Hepatic stellate cell (primary cell): Measurements from ENCODE around the gene ORAI2.
"Not testable (repeated sequence)": the region's sequence is repeated elsewhere in the genome, so short reads cannot be mapped to it uniquely, and the experiment has no call there.

Experiments used
- DNase-seq: peaks from one replicate; pipeline ENCODE4 v3.0.0; 2011; ENCODE audit warnings: low spot score

The ORAI2 gene

GRCh38 chr7:102469972-102470825 lies 36.8 kb downstream of the ORAI2 start:
- no peak for DNase-seq

DNA sequence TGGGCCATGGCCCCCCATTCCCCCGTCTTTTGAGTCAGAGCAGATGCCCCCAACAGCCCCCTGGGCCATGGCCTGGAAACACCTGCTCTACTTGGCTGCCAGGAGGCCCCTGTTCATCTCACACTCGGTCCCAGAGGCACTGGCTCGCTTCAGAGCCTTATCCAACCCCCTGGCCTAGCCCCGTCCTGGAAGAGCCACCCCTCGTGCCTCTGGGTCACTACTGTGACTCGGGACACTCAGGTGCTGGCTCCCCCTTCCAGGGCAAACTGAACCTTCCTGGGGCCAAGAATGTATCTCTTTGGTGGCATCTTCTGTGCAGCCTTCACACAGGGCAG lies 38.4 kb downstream of the ORAI2 start:
- DNase-seq, result no peak

DNA sequence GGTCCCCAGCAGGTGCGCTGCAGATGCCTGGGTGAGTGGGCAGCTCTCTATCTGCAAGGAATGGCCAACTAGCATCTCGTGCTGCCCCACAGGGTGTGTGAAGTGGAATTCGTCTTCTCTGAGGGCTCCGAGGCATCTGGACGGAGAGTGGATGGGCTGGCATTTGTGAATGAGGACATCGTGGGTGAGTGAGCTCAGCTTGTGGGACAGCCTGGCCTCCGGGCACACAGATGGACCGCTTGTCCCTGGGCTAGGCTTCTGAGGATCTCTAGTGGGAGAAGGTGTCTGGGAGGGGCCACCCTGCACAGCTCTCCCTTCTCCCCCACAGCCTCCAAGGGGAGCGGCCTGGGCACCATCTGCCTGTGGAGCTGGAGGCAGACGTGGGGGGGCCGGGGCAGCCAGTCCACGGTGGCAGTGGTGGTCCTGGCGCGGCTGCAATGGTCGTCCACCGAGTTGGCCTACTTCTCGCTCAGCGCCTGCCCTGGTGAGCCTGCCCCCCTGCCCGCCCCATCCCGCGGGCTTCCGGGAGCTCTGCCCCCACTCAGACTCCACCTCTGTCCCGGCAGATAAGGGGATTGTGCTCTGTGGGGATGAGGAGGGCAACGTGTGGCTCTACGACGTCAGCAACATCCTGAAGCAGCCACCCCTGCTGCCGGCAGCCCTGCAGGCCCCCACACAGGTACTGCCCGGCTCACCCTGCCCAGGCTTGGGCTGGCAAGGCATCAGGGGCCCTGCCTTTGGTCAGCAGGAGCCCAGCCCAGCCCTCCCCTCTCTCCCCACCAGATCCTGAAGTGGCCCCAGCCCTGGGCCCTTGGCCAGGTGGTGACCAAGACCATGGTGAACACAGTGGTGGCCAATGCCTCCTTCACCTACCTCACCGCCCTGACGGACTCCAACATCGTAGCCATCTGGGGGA lies 39.0 kb downstream of the ORAI2 start:
- no peak for DNase-seq

GRCh38 chr7:102473271-102473991 lies 40.1 kb downstream of the ORAI2 start:
- DNase-seq, result no peak

GRCh38 chr7:102474116-102474515 lies 40.7 kb downstream of the ORAI2 start:
- DNase-seq, result not testable (repeated sequence)

- not testable (repeated sequence) for DNase-seq
Observed at GRCh38 chr7:102474736-102475435, 41.5 kb downstream of the ORAI2 start.

- DNase-seq, result not testable (repeated sequence)
Observed at GRCh38 chr7:102478314-102479208, 45.2 kb downstream of the ORAI2 start, which contains the start of gene POLR2J. Gene POLR2J (minus strand): TSS chr7:102478922. CDS start chr7:102478860, 62 bp downstream.

GRCh38 chr7:102479209-102479584 lies 45.8 kb downstream of the ORAI2 start:
- not testable (repeated sequence) for DNase-seq

DNA sequence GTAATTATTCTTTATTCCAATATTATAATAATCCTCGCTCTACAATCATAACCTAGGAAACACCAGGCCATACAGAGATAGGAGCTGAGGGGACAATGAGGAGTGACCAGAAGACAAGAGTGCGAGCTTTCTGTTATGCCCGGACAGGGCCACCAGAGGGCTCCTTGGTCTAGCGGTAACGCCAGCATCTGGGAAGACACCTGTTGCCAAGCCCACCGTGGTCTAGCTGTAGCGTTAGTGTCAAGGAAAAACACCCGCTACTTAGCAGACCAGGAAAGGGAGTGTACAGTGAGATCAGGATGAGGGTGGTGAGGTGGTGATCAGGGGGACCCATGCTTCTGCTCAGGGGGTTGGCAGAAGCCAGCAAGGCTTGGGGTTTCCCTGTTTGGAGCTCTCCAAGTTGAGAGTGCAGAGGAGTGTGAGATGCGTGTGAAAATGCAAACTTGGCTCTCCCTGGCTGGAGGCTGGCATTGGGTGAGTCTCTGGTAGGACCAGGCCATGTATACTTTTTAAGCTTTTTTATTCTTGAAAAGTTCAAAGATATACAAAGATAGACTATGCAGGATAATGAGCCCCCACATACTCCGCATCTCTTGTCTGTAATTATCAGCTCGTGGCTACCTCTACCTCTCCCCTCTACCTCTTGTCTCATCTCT lies 46.7 kb downstream of the ORAI2 start:
- not testable (repeated sequence) for DNase-seq

DNA sequence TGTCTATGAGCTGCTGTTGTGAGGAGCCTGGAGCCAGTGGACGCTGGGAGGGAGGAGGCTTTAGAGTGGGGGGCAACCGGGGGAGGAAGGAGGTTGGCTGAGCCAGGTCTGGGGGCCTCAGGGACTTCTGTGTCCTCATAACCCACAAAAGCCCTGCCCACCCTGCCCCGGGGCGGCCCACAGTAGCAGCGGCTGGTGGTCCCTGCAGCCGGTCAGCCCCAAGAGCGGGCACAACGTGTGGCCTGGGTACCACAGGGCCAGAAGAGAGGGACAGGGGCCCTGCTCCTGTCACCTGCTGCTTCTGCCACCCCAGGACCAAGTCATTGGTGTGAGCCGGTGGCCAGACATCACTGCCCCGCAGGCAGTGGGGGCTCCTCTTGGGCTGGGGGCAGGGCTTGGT lies 48.6 kb downstream of the ORAI2 start:
- DNase-seq, result not testable (repeated sequence)

DNA sequence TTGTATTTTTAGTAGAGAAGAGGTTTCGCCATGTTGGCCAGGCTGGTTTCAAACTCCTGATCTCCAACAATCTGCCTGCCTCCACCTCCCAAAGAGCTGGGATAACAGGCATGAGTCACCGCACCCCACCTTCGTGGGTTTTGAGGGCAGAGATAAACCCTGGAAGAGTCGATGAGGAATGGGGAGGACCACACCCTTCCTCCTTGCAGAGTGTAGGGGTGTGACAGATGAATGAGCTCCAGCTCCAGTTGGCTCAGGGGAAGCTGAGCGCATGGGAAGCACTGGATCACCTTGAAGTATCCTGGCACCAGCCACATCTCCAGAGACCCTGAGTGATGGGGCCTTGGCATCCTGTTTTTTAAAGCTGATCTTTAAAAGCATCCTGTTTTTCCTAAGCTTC lies 50.9 kb downstream of the ORAI2 start:
- not testable (repeated sequence) for DNase-seq

DNA sequence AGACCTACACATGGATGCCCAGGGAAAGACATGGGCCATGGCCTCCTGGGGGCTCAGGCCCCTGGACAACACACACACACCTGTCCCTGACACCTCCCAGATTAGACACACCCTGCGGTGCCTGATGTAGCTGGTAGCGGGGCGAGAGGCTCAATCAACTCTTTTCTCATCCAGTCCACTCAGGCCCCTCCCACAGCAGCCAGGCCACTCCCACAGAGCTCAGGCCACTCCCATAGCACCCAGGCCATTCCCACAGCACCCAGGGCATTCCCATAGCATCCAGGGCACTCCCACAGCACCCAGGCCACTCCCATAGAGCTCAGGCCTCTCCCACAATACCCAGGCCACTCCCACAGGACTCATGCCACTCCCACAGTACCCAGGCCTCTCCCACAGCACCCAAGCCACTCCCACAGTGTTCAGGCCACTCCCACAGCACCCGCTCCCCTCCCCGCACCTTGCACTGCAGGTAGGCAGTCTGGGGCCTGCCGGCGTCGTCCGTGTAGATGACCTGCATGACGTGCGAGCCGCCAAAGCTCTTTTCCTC lies 57.2 kb downstream of the ORAI2 start:
- DNase-seq, result not testable (repeated sequence)

DNA sequence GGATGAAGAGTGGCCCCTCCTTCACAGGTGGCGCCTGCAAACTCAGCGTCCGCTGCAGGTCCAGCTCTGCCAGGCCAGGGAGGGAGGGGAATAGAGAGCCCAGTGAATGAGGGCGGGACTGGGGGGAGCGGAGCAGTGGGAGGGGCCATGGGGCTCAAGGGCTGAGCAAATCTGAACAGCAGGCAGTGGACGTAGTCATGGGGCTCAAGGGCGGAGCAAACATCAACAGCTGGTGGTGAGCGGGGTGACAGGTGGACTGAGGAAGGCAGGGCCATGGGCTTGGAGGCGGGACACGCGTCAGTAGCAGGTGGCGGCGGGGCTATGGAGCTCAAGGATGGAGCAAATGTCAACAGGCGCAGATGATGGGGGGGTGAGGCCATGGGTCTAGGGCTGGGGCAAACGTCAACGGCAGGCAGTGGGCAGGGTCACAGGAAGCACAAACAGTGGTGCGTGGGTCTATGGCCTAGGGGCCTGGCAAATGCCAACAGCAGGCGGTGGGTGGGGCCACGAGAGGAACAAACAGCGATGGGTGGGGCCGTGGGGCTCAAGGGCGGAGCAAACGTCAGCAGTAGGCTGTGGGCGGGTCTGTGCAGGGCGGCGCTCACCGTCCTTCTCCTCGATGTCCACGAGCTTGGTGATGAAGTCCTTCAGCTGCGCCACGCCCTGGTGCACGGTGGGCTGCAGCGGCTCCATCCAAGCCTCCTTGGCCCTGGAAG lies 60.0 kb downstream of the ORAI2 start:
- DNase-seq, result not testable (repeated sequence)

GRCh38 chr7:102494026-102494425 lies 60.7 kb downstream of the ORAI2 start:
- not testable (repeated sequence) for DNase-seq

- not testable (repeated sequence) for DNase-seq
Observed at GRCh38 chr7:102494473-102495149, 61.2 kb downstream of the ORAI2 start.

DNA sequence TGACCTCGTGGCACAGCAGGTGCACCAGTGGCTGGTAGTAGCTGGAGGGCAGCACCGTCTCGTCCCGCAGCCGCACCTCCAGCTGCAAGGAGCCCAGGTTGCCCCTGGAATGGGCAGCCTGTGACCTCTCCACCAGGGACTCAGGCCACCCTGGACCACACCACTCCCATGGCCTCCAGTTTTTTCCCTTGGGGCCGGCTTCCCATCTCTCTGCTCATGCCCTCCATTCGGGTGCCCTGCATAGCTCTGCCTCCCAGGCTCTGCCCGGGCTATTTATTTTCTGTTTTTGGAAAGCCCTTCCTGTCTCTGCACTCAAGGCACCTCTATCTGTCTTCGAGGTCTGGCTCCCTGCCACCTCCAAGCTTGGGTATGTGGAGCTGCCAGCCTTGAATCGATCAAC lies 63.5 kb downstream of the ORAI2 start:
- DNase-seq, result not testable (repeated sequence)

DNA sequence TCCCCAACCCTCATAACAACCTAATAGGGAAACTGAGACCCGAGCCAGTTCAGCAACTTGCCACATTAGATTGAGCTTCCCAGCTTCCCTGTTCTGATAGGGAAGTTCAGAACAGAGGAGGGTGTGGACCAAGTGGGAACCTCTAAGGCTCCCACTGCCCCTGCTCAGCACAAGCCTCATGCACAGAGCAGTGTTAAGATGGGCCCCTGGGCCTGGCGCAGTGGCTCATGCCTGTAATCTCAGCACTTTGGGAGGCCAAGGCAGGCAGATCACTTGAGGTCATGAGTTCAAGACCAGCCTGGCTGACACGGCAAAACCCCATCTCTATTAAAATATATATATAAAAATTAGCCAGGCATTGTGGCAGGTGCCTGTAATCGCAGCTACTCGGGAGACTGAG lies 63.9 kb downstream of the ORAI2 start:
- not testable (repeated sequence) for DNase-seq

GRCh38 chr7:102498321-102498720 lies 64.9 kb downstream of the ORAI2 start:
- DNase-seq, result not testable (repeated sequence)
